HG03139 (cell line): ENCODE measurements around the gene RASL10A.

Source experiments
- ATAC-seq: cut with Tn5 transposase; IDR thresholded peaks from one replicate; pipeline ENCODE4 v1.9.1; 2021; ENCODE audit not compliant: unreplicated experiment

RASL10A gene

DNA sequence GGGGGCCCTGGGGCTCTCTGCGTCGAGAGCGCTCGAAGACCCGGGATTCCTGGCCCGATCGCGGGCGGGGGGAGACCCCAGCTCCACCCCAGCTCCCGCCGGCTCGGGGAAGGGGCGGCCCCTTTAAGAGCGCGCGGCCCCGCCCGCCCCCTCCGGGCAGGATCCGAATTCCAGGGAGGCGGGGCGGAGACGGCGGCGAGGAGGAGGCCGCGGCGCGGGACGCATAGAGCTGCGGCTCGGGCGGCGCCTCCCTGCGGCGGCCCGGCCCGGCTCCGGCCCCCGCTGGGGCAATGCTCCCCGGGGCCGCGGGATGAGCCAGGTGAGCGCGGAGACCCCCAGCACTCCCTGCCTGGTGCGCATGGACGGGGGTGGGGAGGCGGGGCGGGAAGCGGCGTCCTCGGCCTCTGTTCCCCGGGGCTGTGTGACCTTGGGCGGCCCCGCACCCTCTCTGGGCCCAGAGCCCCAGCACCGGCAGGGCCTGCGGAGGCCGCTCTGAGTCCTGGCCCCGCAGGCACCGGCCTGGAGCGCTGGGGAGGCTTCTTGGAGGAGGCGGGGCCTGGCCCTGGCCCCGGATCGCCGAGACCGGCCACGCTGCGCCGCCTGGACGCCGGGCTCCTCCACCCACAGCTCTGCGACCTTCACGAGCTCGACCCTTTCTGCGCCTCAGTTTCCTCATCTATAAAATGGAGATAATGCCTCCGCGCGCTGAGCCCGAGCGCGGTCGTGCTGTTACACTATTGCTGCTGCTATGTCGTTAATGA, 8.5 kb downstream of the RASL10A start:
- ATAC-seq: no peak

DNA sequence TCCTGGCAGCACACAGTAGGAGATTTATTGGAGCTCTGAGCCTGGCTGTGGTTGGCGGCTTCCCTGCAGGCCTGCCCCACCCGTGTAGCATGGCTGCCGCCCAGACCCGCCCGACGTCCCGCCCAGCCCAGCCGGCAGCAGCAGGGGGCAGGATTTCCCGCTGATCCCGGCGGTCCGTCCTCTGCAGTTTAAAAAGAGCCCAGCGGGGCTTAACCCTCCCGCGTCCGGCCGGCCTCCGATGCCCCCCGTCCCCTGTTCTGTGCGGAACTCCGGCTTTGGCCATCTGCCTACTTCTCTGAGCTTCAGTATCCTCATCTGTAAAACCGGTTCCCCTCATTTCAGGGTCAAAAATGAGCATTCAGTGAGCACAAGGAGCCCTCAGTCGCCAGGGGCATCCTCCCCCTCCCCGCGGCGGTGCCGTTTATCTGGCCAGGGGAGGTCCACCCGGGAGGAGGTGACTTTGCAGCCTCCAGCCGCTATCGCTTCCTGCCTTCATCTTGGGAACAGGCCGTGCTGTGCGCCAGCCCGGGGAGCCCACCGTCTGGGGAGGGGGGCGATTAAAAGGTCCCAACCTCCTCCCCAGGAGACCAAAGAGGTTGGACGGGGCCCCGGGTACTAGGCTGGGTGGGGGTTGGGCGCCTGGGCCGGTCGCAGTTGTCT, 9.2 kb downstream of the RASL10A start, which contains the start of gene GAS2L1:
TSS of gene GAS2L1 (plus strand) at position 476 of the 660 bp plus-strand sequence. CDS start 1,456 bp downstream, outside the sequence.
- ATAC-seq: no peak

DNA sequence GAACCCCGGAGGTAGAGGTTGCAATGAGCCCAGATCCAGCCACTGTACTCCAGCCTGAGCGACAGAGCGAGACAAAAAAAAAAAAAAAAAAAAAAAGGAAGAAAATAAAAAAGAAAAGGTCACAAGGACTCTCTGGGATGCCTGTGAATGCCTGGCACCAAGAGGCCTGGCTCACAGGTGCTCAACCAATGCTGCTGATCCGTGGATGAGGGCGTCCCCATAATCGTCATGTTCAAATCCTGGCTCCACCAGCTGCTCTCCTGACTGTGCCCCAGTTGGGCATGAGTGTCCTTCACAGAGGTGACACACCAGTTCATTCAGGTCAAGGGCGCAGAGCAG, 9.7 kb downstream of the RASL10A start:
- ATAC-seq: no peak

DNA sequence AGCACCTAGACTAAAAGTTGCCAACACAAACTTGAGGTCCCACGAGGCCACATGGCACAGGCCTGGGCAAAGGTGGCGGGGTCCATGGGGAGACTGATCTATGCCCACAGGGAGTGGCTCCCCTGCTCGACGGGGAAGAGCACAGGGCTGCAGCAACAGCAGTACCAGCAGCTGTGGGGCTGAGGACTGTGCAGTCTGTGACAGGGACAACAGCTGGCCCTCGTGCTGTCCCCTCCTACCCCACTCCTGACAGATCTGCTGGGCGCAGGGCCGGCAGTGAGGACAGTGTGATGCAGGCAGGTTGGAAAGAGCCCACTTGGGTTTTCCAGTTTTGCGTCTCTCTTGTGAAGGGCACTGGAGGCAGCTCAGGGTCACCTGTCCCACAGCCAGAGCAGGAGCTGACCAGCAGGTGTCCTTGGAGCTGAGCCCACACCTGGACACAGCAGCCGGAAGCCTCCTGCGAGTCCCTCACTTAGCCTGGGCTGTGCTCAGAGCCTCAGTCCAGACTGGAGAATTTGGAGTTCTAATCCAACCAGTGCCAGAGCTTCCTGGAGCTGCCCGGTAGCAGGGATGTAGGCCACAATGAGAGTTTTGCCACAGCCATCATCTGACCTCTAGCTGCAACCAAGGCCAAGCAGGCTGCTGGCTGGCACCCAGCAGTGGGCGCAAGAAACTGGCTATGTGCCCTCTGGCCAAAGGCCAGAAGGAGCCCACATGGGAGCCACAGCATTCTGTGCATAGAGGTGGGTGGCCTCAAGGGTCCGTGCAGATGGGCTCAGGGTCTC, 12.6 kb downstream of the RASL10A start:
- ATAC-seq: no peak

DNA sequence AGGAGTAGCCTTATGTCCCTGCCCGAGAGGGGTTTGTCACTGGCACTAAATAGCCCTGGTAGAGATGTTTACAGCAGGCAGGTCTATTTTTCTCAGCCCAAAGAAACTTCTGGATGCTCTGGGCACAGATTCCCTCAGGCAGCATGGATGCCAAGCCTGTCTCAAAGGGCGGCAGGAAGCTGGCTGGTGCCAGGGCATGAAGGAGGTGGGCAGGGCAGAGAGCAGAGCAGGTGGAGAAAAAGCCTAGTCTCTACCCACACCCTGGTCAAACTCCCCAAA, 13.2 kb downstream of the RASL10A start:
- ATAC-seq: no peak

DNA sequence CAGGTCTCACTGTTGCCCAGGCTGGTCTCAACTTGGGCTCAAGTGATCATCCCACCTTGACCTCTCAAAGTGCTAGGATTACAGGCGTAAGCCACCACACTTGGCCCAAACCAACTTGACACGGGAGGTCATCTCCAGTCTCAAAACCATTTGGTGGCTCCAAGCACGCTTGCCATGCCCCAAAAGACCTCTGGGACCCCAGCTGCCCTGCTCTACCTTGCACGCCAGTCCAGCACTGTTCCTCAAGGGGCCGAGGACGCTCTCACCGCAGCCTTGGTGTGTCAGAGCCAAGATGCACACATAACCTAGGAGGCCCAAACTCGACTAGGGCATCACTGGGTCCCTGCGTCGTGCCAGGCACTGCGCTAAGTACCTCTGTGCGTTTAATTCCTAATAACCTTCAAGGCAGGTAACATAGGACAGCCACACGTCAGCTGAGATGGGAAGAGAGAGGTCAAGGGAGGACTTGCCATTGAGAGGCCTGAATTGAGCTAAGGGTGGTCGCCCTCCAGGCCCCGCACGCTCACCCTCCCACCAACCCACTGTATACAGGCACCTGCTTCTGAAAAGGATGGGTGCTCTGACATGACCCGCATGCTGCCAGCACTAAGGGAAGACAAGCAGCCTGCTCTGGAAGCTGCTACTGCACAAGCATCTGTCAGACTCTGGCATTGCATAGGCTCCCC, 13.6 kb downstream of the RASL10A start:
- no peak for ATAC-seq

DNA sequence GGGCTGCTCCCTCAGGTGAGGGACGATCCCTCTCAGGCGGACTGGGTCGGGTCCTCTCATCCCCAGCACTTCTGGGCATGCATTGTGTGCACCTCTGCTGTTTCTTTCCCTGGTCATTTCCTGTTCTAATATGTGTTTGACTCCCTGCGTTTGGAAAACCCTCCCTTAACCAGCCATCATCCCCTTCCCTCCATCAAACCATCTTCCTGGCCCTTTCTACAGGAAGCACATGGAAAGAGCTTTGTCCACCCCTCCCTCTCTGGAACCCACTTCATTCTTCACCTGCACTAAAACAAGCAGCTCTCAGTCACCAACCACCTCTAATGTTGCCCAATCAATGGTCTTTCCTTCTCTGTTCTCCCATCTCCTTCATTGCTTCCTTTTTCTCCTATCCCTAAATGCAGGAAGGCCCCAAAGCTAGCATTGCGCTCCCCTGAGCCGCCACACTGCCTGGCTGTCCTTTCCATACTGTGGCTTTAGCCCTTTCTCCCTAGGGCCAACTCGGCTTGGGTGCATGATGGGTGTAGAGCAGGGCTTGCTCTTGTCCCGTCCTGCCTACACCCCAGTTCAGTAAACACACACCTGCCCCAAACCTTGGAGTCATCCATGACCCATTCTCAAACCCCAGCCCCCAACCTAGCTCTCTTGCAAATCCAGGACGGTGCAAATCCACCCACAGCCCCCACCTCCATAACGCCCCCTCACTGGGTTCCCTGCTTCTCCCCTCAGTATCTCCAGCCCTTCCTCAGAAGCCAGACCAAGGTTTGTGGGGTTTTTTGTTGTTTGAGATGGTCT, 14.5 kb downstream of the RASL10A start:
- no peak for ATAC-seq

DNA sequence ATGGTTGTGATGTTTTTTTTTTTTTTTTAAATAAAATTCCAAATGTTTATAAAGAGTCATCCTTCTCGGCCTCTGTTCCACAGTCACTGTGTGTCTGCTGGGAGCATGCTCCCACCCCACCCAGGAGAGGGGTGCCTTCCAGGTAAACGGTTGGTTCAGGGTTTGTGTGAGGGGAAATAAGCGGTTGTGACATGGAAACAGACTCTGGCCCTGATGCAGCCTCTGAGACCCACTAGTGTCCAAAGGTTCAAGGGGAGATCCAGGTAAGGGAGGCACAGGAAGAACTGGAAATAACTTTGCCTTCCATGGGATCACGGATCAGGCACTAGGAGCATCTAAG, 15.1 kb downstream of the RASL10A start:
- ATAC-seq: no peak

DNA sequence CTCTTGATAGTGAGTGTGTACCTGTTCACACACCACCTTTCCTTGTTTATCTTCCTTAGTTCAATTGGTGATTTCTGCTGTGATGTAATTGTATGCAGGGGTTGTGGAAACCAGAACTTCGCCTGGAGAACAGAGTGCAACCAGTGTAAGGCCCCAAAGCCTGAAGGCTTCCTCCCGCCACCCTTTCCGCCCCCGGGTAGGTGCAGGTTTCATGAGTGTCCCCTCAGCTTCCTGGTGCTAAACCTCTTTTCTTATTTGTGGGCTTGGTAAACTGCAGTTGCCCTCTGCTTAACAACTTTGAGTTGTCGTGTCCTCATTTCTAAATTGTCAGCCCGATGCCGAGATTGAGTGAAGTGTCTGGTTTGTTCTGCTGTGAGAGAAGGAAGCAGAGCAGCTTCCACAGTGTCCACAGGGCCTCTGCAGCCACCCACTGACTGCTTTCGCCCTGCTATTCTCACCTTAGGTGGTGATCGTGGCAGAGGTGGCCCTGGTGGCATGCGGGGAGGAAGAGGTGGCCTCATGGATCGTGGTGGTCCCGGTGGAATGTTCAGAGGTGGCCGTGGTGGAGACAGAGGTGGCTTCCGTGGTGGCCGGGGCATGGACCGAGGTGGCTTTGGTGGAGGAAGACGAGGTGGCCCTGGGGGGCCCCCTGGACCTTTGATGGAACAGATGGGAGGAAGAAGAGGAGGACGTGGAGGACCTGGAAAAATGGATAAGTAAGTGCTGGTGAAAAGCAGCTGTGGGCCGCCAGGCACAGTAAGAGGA, 16.2 kb downstream of the RASL10A start:
- ATAC-seq: no peak

DNA sequence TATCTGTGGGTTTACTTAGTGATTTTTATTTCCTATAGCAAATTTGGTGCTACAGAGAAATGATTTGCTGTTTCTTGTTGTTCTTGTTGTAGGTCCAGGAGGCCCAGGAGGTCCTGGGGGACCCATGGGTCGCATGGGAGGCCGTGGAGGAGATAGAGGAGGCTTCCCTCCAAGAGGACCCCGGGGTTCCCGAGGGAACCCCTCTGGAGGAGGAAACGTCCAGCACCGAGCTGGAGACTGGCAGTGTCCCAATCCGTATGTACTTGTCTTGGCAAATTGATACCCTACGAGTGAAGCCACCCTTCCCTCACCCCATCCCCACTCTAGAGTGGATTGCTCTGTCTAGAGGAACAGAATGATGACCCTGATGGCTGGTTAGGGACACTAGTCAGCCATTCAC, 16.9 kb downstream of the RASL10A start:
- no peak for ATAC-seq

DNA sequence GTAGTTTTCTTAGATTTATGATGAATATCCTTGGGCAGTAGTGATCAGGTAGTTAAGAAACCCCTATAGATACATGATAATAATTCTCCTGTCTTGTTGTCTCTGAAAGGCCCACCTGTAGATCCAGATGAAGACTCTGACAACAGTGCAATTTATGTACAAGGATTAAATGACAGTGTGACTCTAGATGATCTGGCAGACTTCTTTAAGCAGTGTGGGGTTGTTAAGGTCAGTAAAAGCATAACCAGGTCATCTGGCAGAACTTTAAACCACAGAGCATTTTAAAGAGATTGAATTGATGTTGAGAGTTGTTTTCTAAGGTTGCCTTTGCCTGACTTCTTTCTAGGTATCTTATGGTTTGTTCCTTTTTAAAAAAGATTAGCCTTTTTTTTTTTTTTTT, 23.1 kb downstream of the RASL10A start:
- no peak for ATAC-seq

DNA sequence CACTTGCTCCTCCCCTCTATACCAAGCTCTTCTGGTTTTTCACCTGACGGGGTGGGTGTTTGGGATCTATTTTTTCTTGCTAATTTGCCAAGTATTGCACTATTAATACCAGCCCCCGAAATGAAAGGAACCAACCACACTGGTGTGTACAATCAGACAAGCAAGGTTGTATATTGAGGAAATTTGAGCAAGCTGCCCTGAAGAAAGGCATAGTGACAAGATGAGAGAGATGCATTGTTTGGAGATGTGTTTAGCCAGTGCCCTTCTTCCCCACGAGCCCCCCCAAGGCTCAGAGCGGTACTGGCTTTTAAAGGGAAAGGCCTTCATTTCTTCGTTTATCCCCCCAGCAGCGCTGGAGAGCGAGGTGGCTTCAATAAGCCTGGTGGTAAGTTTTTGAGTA, 24.3 kb downstream of the RASL10A start:
- no peak for ATAC-seq

DNA sequence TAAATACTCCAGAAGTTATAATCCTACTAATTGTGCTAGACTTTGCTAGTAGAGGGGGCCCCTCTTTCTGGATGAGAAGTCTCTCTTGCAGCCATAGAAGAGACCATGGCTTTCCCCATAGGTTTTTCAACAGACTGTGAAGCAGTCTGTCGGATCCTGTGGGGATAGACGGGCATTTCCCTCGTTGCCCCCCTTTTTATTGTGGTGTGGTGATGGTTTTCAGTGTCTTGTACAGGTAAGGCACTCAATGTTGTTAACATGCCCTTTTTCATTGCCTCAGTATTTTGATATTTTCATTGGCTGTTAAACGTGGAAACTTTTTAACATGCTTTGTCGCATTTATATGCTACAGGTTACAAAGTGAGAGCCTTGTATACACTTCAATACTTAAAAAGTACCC, 25.4 kb downstream of the RASL10A start:
- no peak for ATAC-seq

DNA sequence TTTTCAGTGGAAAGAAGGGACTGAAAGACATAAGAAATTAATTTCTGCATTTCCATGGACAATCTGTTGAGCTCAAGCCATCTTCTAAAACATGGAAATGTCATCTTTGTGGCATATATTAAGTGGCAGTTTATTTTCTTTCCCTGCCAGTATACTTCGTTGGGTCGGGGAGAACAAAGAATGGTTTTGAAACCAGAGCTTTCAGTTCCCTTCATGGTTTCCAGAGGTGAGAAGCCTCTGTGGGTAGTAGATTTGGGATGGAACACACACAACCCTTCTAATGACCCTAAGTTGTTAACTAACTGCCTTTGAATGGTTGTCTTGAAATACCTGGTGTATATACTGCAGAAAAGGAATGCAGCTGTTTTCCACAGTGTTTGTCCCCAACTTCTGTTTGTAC, 26.7 kb downstream of the RASL10A start:
- ATAC-seq: no peak

DNA sequence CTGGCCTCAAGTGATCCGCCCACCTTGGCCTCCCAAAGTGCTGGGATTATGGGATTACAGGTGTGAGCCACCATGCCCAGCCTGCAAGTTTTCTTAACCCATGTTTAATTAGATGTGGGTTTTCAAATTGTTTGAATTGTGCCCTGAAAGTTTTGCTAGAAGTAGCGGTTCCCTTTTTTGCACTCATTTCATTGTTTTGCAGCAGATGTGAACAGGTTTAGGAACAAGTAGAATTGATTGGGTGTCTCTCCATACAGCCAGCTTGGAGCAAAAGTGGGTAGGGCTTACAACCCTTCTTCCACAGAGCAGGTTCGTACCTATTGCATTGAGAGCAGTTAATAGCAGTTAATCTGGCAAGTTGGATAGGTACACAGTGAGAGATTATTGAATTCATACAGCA, 31.3 kb downstream of the RASL10A start:
- no peak for ATAC-seq

DNA sequence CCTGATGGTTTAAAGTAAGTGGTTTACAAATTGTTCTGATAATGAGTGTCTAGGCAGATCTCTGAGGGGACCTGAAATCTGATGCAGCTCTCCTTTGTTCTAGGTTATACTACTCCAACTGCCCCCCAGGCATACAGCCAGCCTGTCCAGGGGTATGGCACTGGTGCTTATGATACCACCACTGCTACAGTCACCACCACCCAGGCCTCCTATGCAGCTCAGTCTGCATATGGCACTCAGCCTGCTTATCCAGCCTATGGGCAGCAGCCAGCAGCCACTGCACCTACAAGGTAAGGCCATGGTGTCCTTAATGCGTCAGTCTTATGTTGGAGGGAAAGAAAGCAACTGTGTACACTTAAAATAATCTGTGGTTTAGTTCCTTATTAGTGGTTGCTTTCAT, 37.6 kb downstream of the RASL10A start:
- ATAC-seq: no peak

DNA sequence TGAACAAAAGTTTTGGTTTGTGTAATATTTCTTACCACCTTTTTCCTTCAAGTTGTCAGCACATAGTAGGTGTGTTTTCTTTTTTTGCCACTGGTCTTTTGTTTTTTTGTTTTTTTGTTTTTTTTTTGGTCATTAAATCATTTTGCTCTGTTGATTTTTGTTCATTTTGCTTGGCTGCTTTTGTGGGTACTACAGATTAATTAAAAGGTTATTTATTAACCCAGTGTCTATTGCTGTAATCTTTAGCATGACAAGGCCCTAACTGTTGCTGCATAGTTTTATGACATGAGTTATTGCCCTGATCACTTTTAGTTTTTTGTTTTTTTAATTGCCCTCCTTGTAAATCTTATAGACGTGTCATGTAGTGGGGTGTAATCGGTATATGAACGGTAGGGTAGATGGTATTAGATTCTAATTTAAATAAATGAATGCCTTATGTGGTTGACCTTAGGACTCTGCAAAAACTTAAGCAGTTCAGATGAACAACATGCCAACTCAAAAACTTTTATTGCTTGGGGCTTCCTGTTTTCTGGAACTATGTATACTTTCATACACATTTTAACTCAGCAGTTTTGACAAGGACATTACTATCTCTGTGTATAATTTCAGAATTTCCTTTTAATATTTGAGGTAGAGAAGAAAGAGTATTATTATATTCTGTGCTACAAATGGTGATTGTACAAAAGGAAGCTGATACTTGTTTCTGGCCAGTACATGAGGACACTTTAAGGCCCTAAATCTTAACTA, 39.5 kb downstream of the RASL10A start:
- no peak for ATAC-seq

DNA sequence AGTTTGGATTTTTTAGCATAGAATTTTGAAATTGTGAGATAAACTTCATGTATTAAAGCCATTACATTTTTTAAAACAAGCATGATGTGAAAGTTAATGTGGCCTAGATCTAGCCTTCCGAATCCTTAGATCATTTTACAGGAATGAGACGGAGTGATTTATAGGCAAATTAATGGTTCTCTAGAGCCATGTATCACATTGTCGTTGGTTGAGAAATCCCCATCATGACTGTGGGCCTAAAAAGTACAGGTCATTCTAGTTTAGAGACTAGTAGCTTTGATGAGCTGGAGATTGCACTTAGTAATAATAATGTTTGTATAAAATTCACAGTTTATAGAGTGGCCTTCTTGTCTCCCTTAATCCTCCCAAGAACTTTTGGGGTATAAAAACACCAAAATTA, 40.3 kb downstream of the RASL10A start:
- ATAC-seq: no peak

DNA sequence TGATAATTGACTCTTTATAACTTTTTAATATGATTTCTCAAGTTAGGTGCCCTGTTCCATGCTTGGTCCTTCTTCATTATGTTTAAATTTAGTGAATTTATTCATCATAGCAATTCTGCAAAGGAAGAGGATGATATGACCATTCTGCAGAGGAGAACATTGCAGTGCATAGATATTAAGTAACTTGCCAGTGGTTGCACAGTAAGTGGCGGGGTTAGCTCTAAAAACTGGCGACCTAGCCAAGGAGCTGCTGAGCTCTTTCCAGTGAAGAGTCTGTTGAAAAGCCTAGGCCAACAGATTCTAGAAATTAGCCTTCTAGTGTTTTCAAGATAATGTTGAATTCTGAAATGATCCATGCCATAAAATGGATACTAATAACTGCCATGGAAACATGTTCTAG, 42.9 kb downstream of the RASL10A start:
- no peak for ATAC-seq
